Measurements from ENCODE around the gene DNAH17.

The DNAH17 gene

DNA sequence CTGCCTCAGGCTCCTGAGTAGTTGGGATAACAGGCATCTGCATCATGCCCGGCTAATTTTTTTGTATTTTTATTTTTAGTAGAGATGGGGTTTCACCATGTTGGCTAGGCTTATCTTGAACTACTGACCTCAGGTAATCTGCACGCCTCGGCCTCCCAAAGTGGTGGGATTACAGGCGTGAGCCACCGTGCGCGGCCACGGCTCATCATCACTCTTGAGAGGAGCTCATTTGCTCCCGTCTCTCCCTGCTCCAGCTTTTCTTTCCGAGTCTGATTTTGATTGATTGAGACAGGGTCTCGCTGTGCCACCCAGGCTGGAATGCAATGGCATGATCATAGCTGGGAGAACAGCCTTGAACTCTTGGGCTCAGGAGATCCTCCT lies 186.2 kb downstream of the DNAH17 start:
- Mint-ChIP-seq H3K4me3 (no peak overlapping the region), H3K4me1 (peaks cover 35% of the 10 kb centered on the region), H3K27ac (peak overlapping the region in 1 of 3 experiments; percentile 53), H3K9me3 (no peaks in the 10 kb centered on the region), H3K36me3 (ENCODE audit: low read depth) (peaks cover 33% of the 10 kb centered on the region), H3K27me3 (ENCODE audit: low read depth) (no peaks in the 10 kb centered on the region)
- TF ChIP-seq, protein P1, sequence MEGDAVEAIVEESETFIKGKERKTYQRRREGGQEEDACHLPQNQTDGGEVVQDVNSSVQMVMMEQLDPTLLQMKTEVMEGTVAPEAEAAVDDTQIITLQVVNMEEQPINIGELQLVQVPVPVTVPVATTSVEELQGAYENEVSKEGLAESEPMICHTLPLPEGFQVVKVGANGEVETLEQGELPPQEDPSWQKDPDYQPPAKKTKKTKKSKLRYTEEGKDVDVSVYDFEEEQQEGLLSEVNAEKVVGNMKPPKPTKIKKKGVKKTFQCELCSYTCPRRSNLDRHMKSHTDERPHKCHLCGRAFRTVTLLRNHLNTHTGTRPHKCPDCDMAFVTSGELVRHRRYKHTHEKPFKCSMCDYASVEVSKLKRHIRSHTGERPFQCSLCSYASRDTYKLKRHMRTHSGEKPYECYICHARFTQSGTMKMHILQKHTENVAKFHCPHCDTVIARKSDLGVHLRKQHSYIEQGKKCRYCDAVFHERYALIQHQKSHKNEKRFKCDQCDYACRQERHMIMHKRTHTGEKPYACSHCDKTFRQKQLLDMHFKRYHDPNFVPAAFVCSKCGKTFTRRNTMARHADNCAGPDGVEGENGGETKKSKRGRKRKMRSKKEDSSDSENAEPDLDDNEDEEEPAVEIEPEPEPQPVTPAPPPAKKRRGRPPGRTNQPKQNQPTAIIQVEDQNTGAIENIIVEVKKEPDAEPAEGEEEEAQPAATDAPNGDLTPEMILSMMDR (IDR thresholded peaks at IDR 0.05; ENCODE audit: unreplicated experiment in 3 of 3): no peak

DNA sequence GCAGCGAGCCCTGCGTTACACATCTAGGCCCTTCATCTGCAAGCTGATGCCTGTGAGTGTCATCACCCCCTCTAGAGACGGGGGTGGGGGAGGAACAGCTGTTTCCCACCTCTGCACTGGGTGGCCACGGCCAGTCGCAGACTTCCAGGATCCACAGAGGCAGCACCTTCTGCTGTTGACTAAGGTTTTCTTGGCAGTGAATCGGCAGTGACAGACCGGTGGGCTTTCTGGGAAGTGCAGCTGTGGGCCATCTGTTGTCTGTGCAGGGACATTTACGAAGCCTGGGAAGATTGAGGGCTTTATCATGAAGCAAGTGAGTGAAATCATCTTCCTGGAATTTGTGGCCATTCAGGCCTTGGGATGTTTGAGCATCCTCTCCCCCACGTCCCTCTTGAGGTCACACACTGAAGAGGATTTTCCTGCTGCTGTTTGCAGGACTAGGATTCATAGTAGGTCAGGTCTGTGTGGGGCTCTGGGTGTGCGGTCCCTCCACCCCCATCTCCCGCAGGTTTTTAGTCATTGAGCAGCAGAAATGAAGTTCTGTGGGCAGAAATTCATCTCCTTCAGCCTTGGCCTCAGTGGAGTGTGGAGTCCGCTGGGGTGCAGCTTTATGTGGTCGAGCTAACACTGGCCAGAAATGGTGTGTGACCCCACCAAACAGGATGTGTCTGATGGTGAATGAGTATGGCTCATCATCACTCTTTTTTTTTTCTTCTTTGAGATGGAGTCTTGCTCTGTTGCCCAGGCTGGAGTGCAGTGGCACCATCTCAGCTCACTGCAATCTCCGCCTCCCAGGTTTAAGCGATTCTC lies 186.8 kb downstream of the DNAH17 start:
- H3K27ac Mint-ChIP-seq: peak overlapping the region; percentile 69 to 81 (median 79)
- peak overlapping the region in 1 of 3 experiments; percentile 15 for H3K4me3 Mint-ChIP-seq
- H3K27me3 Mint-ChIP-seq (ENCODE audit: low read depth): no peaks in the 10 kb centered on the region
- no peaks in the 10 kb centered on the region for H3K9me3 Mint-ChIP-seq
- TF ChIP-seq, protein P1 (IDR thresholded peaks at IDR 0.05; ENCODE audit: unreplicated experiment in 3 of 3): no peak
- peaks cover 30% of the 10 kb centered on the region for H3K36me3 Mint-ChIP-seq (ENCODE audit: low read depth)
- peaks cover 37% of the 10 kb centered on the region for H3K4me1 Mint-ChIP-seq

DNA sequence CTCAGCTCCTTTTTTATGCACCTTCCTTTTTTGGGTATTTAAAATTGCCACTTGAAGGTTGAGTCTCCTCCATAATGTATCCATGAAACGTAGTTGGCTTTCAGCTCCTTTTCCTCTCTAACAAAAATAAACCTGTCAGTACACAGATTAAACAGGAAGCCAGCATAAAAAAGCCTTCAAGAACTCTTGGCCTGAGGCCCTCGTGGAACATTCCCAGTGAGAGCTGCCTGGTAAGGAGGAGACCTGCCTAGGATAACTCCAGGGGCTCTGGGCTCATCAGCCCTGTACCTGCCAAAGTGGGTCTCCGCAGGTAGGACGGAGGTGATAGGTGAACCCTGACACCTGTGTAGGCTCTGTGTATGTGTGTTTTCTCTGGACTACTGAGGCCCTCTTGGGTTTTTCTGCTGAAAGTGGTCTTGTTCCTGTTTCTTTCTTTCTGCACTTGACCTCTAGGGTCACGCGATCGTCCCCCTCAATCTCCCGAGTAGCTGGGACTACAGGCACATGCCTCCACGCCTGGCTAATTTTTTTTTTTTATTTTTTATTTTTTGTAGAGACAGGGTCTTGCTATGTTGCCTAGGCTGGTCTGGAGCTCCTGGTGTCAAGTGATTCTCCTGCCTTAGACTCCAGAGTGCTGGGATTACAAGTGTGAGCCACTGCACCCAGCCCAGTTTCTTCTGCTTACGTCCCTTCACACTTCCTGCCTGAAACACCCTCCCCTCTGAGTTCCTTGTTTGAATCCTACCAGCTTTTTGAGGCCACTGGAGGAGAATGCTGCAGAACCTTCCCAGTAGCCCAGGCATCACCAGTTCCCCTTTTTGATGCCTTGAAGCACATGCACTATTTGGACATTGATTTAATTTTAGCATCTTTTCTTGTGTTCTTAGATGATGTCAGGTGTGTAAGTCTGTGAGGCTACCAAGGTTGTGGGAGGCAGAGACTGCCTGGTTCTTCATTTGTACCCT lies 188.9 kb downstream of the DNAH17 start:
- peak overlapping the region; percentile 12 to 78 (median 55) for H3K27ac Mint-ChIP-seq
- no peaks in the 10 kb centered on the region for H3K9me3 Mint-ChIP-seq
- H3K36me3 Mint-ChIP-seq (ENCODE audit: low read depth): peaks cover 13% of the 10 kb centered on the region
- no peaks in the 10 kb centered on the region for H3K27me3 Mint-ChIP-seq (ENCODE audit: low read depth)
- no peak overlapping the region for H3K4me3 Mint-ChIP-seq
- TF ChIP-seq, protein P1 (IDR thresholded peaks at IDR 0.05; ENCODE audit: unreplicated experiment in 3 of 3): no peak
- H3K4me1 Mint-ChIP-seq: peaks cover 46% of the 10 kb centered on the region

DNA sequence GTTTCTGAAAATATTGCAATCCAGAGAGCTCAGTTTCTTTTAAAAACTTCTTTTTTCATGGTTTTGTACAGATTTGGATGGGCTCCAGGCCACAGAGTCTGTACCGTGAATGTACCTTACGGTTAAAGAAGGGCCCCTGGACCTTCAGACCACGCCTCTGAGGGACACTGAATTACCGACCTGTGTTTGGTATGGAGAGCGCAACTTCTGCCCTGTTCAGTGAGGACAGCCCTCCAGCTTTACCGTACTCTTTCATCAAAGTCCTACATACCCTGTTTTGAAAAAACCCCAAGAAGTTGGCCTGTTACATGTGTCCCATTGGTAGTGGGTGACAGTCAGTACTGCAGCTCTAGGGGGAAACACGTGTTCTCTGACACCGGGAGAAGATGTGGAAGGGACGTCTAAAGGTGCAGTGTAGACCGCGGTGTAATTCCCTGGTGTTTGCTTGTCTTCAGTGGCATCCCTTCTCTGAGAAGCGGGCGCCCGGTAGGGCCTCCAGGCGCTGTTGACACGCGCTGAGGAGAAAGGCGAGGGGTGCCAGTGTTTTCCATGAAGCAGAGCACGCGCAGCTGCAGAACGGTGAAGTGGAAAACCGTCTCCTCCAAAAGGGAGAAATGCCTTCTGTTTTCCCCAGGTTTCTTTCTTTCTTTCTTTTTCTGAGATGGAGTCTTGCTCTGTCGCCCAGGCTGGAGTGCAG lies 192.6 kb downstream of the DNAH17 start:
- Mint-ChIP-seq H3K27ac (peak overlapping the region in 1 of 3 experiments; percentile 70), H3K4me1 (peaks cover 59% of the 10 kb centered on the region), H3K36me3 (ENCODE audit: low read depth) (peaks cover 17% of the 10 kb centered on the region), H3K9me3 (no peaks in the 10 kb centered on the region), H3K27me3 (ENCODE audit: low read depth) (no peaks in the 10 kb centered on the region), H3K4me3 (no peak overlapping the region)
- TF ChIP-seq, protein P1 (IDR thresholded peaks at IDR 0.05; ENCODE audit: unreplicated experiment in 3 of 3): no peak

DNA sequence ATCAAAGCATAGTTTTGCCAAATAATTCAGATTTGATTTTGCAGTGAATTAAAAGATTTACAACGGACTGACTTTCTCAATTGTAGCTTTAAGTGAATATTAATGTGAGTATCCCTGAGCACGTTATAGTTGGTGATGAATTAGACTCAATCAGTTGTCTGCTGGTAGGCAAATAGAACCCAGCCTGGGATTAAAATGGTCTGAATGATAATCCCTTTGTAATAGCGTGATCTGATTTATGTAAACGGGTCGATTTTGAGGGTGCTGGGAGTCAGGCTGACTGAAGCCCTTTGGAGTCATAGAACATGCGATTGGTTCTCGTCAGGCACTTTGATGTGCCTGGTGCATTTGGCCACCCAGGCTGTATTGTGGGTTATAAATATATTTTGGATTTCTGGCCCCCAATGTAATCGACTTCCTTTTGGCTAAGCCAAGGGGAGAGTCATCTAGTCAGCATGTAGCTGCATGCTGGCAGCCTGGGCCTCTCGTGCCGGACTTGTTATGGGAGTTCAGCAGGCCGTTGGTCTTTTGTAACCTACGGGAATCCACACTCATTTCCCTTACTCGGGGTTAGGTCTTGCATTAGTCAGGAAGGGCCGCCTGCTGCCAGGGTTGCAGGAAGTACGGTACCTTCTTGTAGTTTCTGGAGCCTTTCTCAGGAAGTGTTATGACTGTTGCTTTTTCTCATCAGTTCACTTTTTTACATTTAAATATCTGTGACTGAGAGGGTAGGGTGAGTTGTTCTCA lies 193.3 kb downstream of the DNAH17 start:
- no peak overlapping the region for H3K4me3 Mint-ChIP-seq
- peak overlapping the region in 2 of 3 experiments; percentile 16 to 70 for H3K27ac Mint-ChIP-seq
- TF ChIP-seq, protein P1 (IDR thresholded peaks at IDR 0.05; ENCODE audit: unreplicated experiment in 3 of 3): no peak
- no peaks in the 10 kb centered on the region for H3K9me3 Mint-ChIP-seq
- peaks cover 65% of the 10 kb centered on the region for H3K4me1 Mint-ChIP-seq
- no peaks in the 10 kb centered on the region for H3K27me3 Mint-ChIP-seq (ENCODE audit: low read depth)
- H3K36me3 Mint-ChIP-seq (ENCODE audit: low read depth): peaks cover 17% of the 10 kb centered on the region
